DMS 273 (cell line): ENCODE results near the gene XRCC1.
A peak's percentile ranks its signal among the peaks of the same experiment; 100 is the strongest.
"Not testable (repeated sequence)": the region's sequence is repeated elsewhere in the genome, so short reads cannot be mapped to it uniquely, and the experiment has no call there.

Experiments
- DNase-seq: peaks from one replicate; lab custom pipeline; 2025; ENCODE audit not compliant: unreplicated experiment; lab: John Stamatoyannopoulos, UW

Gene XRCC1

DNA sequence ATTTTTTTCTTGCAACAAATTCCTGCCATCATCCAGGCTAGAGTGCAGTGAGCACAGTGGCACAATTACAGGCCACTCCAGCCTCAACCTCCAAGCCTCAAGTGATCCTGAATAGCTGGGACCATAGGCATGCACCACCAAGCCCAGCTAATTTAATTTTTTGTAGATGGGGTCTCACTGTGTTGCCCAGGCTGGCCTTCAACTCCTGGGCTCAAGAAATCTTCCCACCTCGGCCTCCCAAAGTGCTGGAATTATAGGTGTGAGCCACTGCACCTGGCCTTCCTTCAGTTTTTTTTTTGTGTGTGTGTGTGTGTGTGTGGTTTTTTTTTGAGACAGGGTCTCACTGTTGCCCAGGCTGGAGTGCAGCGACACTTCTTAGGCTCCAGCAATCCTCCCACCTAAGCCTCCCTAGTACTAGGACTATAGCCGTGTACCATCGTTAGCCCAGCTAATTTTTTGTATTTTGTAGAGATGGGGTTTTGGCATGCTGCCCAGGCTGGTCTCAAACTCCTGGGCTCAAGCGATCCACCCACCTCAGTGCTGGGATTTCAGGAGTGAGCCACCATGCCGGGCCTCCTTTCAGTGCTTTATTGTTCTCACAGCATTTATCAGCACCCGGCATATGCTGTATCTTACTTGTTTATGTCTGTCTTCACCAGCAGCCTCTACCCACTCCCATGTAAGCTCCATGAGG is 30.7 kb upstream of the XRCC1 start:
- DNase-seq = peak; percentile 63

DNA sequence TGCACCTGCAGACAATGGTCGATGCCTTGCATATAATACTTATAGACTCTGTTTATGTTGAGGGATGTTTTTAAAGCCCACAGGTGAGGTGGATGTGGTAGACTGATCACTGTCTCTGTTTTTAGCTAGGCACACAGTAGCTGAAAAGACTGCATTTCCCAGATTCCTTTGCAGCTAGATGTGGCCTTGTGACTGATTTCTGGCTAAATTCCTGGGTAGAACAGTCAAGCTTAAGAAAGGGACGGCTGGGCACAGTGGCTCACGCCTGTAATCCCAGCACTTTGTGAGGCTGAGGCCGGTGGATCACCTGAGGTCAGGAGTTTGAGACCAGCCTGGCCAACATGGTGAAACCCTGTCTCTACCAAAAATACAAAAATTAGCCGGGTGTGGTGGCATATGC is 25.0 kb upstream of the XRCC1 start:
- DNase-seq = not testable (repeated sequence)

DNA sequence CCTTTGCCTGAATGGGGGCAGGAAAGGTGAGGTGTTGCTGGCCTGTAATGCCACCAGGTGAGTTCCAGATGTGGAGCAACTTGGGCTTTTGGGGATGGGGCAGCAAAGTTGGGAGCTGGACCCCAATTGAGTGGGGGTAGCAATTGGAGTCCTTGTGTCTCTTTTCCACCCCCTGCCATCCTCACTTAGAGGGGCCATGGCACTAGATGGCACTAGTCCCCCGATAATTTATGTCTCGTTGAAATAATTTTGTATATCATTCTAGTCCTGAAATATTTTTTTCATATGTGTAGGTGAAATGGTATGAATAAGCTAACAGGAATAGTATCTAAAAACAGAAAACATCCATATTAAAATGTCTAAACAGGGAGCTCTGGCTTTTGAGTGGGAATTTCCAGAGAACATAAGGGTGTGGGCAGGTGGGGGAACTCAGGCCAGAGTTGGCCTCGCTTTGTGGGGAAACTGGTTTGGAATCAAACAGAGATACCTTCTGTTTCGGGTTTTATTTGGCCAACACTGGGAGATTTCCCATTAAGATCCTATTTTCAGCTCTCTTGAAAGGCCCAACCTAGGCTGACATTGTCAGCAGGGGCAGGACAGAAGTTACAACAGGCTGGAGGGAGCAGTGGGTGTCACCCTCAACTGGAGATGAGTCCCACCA is 24.4 kb upstream of the XRCC1 start:
- DNase-seq = no peak

- DNase-seq = no peak
These were observed 23.3 kb upstream of the XRCC1 start for GRCh38 chr19:43598445-43599240.

DNA sequence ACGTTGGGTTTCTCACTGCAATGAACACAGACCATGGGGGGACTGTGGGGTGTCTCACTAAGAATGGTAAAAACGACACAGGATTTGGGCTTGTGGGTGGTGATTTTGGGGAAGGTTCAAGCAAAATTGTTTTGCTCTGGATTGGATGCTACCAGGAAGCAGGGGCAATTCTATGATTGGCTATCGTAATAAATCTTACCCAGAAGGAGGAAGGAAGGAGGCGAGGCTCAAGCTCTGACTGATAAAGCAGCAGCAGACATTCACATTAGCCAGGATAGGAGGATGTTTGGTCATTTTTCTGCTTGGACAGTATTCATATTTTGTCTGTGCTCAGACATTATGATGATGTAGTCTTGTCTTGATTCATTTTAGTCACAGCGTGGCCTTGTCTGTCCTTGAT is 22.5 kb upstream of the XRCC1 start:
- DNase-seq = no peak

- peak; percentile 61 for DNase-seq
These were observed 21.6 kb upstream of the XRCC1 start for GRCh38 chr19:43596842-43597461.

DNA sequence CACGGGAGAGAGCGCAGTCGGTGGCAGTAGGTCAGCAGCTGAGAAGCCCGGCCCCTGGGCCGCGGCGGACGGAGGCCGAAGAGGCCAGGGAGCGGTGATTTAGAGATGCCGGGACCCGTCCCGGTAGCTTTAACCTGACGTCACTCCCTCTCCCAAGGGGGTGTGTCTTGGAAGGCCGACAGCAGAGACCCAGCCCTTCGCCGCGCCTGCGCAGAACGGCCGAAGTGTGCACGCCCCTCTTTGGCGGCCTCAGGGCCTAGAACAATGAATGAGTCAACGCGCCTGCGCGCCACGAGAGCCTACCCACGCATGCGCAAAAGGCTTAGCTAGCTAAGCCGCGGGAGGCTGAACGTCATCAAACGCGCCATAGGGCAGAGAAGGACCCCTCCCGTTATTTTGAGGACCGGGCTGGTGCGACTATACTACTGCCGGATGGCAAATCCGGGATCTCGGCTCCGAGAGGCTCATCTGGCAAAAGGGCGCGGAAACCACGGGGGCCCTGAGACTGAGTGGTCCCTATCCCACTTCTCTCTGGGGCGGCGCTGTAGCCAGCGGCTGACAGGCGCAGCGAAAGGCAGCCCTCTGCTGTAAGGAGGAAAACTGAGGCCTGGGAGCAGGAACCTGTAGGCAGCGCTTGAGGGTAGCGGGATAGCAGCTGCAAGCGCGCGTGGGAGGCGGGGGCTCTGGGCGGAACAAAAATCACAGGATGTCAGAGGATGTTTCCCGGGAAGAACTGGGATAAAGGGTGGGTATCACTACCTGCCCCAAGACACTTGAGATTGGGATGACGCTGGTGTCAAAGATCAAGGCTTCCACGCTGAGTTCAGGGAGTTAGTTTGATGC is 20.9 kb upstream of the XRCC1 start, which contains the start of the genes IRGQ and ZNF576:
Gene IRGQ (minus strand): TSS at position 136 of the 843 bp plus-strand sequence. CDS start 796 bp downstream, outside the sequence.
Gene ZNF576 (plus strand): TSS at position 597 of the 843 bp plus-strand sequence. CDS start 514 bp downstream, outside the sequence.
- DNase-seq = peak; percentile 100

GRCh38 chr19:43595605-43595998 is 20.3 kb upstream of the XRCC1 start:
- peak; percentile 62 for DNase-seq

DNA sequence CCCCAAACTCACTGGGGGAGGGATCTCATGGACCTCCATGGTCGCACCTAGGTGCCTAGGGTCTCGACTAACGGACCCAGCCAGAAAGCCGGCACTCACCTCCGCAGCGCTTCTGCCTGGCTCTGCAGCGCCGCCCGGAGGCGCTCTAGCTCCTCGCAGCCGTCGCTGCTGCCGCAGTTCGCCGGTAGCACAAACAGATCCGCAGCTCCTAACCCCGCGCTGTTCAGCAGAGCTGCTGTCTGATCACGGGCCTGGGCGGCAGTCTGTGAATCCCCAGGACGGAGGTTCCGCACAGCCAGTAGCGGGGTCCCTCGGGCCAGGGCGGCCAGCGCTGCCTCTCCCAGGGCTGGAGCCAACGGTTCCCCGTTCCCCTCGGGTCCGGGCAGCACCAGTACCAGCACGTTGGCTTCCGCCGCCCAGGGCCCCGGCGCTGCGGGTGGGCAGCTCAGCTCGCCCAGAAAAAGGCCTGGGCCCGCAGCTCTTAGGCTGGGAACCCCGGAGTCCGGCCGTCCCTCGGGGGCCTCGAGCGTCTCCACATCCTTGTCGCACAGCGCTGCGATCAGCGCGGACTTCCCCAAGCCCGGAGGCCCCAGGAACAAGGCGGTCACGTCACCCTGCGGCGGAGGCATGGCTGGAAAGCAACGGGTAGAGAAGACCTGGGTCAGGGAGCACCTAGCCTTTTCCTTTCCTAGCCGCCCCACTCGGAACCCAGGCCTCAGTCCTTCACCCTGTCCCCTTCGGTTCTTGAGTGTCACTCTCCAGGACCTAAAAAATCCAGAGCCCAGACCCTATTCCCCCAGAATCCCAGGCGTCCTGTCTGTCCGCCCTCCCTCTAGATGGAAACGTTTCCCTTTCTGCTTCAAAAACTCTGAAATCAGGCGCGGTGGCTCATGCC is 19.6 kb upstream of the XRCC1 start:
- peak; percentile 83 for DNase-seq

DNA sequence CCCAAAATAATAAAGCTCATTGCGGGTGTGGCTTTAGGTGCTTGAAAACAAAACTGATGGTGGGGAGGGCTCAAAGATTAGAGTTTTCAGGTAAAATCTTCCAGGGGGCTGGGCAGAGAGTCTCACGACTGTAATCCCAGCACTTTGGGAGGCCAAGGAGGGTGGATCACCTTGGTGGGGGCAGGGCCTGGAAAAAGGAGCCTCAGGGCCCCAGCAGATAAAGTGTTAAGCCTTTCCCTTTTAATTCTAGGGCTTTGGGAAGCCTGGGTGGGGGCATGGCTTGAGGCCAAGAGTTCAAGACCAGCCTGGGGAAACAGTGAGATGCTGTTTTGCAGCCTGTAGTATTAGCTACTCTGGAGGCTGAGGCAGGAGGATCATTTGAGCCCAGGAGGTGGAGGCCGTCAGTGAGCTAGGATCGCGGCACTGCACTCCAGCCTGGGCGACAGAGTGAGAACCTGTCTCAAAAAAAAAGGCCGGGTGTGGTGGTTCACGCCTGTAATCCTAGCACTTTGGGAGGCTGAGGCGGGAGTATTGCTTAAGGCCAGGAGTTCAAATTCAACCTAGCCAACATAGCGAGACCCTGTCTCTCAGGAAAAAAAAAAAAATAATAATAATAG is 18.9 kb upstream of the XRCC1 start:
- DNase-seq = no peak

GRCh38 chr19:43592800-43593350 is 17.5 kb upstream of the XRCC1 start:
- no peak for DNase-seq

GRCh38 chr19:43591904-43592772 is 16.8 kb upstream of the XRCC1 start:
- no peak for DNase-seq

- no peak for DNase-seq
These were observed 14.4 kb upstream of the XRCC1 start for GRCh38 chr19:43589678-43590077.

DNA sequence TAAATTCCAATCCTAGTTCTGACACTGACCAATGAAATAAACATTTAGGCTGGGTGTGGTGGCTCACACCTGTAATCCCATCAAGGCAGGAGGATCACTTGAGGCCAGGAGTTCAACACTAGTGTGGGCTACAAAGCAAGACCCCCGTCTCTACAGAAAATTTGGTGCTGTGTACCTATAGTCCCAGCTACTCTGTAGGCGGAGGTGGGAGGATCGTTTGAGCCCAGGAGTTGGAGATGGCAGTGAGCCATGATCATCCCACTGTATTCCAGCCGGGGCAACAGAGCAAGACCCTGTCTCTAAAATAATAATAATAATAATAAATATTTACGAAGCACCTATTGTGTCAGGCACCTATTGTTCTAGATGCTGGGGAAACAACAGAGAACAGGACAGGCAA is 13.9 kb upstream of the XRCC1 start:
- no peak for DNase-seq

DNA sequence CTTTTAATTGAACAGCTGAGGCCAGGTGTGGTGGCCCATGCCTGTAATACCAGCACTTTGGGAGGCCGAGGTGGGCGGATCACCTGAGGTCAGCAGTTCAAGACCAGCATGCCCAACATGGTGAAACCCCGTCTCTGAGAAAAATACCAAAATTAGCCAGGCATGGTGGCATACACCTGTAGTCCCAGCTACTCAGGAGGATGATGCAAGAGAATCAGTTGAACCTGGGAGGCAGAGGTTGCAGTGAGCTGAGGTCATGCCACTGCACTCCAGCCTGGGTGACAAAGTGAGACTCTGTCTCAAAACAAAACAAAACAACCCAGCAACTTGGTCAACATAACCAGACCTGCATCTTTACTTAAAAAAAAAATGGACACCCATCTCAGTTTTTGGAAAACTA is 11.7 kb upstream of the XRCC1 start:
- DNase-seq = not testable (repeated sequence)

DNA sequence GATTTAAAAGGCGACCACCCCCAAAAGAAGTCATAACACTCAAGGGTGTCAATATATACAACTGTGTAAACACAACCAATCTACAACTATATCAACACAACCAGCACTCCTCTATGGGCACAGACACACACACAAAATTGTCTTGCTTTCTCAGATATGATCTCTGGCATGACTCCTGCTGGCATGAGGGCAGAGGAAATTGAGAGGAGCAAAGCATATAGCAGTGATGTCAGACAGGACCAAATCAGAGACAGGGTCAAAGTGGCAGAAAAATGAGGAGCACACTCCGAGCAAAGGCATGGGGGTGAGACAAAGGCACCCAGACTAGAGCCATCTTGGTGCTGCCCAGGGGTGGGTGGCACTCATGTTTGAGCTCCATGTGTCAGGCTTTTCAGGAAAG is 11.0 kb upstream of the XRCC1 start:
- no peak for DNase-seq

- DNase-seq = no peak
These were observed 9.2 kb upstream of the XRCC1 start for GRCh38 chr19:43584484-43584883.

DNA sequence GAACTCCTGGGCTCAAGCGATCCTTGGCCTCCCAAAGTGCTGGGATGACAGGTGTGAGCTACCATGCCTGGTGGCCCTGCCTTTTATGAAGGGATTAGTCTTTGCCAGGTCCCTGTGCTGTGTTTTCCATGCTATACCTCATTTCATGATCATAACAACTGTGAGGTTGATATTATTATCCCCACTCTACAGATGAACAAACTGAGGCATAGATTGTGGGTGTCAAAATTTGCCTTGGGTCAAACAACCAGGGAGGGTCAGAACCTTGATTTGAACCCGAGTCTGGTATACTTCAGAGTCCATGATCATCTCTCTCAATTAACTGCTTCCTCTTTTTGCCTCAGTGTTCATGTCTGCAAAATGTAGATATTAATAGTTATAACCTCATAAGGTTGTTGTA is 7.2 kb upstream of the XRCC1 start:
- no peak for DNase-seq
